Heart left ventricle (tissue), 13 donors: ENCODE measurements around the gene ST7.

Source experiments
- CTCF ChIP-seq, 12 donors: fragments of 200-600 bp; sonication (generic) in 4 of 12; IDR thresholded peaks; one replicate each; pipeline versions ENCODE4 v1.5.0 to v1.8.0; 2018 to 2022; ENCODE audit warnings: antibody characterized with exemption in 12 of 12, mild to moderate bottlenecking in 5 of 12
- POLR2A ChIP-seq, 2 donors: fragments of 450-650 bp; IDR thresholded peaks; one replicate each; pipeline ENCODE4 v1.6.1; 2017; ENCODE audit warnings: antibody characterized with exemption in 2 of 2, mild to moderate bottlenecking in 2 of 2, moderate library complexity in 2 of 2
- donor health status: ischemic (EF 13 %, LVEDD 7.1; RV severe dilation, severe dysfunction).
- donor health status: DM: no; HTN: yes; CAD: no.
- donor health status: DM: no; HTN: no; CAD: no.
- donor health status: ischemic (EF 25% LVEDD 6.9; RV normal size, moderate dysfunction).
- donor health status: ischemic (EF 25% LVEDD 5.7; RV mildly dilated, moderate dysfunction).
- donor health status: ischemic (EF 35%, LVEDD 5.7; RV mildly dilated, moderate dysfunction).
- donor health status: nonischemic (EF 11% LVEDD 7.7; RV severe dilation, severe dysfunction).
- donor health status: DM: yes; HTN: yes; CAD: no.
- donor health status: PGD.
- donor health status: ischemic (EF 29% LVEDD 5.4; RV normal size, mild dysfunction).
- donor health status: nonischemic (EF 23%, LVEDD 6.1; RV moderate dilation, normal function).

DNA sequence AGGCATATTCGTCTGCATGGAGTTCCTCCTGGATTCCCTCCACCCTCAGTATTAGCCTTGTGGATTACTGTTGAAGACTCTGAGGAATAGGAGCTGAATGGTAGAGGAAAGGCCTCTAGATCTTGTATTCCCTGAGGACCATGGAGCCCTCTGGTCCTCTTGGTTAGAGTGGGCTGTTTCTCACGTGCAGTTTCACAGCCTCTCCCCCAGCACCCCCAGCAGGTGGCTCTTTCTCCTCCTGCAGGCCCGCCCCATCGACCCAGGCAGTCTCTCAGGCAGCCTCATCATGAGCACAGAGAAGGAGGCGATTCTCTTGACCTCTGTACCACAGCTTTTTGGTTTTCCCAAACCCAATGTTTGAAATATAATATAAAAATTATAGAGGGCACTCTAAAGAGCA is 267.5 kb downstream of the ST7 start:
- TF ChIP-seq CTCF (IDR thresholded peaks at IDR 0.05) (no peak), POLR2A (IDR thresholded peaks at IDR 0.05) (no peak)
